ENCODE data around the gene ZNF366.

The ZNF366 gene

DNA sequence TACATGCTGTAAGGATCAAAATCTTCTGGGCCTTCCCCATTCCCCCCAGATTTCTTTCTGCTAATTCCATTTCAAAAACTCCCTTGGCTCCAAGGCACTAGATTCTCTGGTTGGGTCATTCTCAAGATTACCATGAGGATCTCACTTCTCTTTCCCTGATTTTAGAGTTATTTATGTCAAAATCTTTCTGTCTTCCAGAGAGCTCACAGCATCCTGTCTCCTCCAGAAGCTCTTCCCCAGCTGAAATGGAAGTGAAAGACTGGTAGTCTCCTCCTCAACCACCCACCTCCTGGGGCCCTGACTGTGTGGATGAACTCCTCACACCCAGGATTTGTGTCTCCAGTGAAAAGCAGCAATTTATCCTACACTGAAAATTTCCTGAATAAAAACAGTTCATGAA is 11.9 kb upstream of the ZNF366 start:
- no peak for DNase-seq

GRCh38 chr5:72518001-72518683 is 10.9 kb upstream of the ZNF366 start:
- no peak for DNase-seq

DNA sequence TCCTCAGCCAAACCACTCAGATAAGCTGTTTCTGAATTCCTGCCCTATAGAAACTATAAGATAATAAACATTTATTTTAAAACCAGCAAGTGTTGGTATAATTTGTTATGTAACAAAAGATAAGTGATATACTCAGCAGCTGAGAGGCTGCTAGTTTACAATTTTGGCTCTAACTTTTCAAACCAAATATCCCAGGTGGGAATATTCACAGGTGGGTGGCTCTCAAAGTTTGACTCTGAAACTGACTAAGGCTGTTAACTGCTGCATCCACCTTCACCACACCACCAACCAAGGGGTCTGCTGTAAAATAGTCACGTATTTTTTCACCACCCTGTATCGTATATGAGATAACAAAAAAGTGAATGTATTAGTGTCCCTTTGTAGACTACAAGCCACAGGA is 9.7 kb upstream of the ZNF366 start:
- no peak for DNase-seq

DNA sequence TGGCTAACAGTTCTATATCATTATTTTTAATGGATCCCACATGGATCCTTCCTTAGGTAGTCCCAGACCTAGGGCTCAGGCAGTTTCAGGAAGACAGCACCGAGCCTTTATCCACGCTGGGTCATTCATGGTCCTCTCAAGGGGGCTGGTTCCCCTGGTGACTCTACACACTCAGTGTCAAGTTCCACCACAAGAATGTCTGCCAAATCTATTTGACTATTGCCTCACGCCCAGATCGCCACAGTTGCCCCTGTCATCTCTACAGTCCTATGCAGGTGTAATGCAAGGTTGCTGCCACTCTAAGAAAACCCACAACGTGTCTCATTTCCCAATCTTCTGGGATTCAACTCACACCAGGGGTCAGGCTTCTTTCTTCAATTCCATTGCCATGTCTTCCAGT is 8.0 kb upstream of the ZNF366 start:
- DNase-seq = no peak

GRCh38 chr5:72512593-72512860 is 5.3 kb upstream of the ZNF366 start:
- no peak for DNase-seq

GRCh38 chr5:72511774-72512592 is 4.8 kb upstream of the ZNF366 start:
- DNase-seq = no peak

- no peak for DNase-seq
These were observed 4.2 kb upstream of the ZNF366 start for GRCh38 chr5:72511366-72511765.

DNA sequence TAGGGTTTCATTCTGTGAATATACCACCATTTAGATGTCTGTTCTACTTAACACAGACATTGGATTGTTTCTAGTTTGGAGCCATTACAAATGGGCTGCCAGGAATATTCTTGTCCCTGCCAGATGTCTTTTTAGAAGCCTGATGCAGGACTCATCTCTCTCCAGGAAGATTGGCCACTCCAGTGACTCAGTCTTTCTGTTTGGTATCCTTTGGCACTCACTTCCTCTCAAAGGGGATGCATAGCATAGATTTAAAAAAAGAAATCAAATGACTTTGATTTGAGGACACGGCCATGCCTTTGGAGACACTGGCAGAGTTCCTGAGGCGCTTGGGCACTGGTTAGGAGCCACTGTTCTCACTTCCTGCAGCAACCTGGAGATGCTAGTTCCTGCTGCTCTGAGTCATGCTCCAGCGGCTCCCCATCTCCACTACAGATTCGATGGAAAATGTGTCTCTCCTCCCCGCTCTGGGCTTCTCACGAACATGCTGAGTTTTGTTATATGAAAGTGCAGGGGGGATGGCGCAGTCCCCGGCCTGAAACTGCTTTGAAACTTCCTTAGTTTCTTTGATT is 3.5 kb upstream of the ZNF366 start:
- DNase-seq = no peak

DNA sequence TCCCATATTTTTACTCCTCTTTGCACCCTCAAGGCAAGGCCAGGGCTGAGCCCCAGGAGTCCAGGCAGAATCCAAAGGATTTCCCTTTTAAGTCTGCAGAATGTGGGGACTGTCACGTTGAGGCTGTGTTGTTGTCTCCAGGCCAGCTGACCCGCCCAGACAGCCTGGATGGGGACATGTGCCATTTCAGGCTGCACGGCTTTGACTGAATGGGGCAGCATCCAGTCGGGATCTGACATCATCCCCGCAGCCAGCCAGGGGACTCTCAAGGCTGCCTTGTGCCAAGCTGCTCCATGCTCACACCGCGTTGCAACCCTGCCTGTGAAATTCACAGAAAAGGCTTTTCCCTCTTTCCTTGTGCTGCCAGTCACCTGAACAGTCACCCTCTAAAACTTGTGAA is 2.2 kb upstream of the ZNF366 start:
- no peak for DNase-seq

DNA sequence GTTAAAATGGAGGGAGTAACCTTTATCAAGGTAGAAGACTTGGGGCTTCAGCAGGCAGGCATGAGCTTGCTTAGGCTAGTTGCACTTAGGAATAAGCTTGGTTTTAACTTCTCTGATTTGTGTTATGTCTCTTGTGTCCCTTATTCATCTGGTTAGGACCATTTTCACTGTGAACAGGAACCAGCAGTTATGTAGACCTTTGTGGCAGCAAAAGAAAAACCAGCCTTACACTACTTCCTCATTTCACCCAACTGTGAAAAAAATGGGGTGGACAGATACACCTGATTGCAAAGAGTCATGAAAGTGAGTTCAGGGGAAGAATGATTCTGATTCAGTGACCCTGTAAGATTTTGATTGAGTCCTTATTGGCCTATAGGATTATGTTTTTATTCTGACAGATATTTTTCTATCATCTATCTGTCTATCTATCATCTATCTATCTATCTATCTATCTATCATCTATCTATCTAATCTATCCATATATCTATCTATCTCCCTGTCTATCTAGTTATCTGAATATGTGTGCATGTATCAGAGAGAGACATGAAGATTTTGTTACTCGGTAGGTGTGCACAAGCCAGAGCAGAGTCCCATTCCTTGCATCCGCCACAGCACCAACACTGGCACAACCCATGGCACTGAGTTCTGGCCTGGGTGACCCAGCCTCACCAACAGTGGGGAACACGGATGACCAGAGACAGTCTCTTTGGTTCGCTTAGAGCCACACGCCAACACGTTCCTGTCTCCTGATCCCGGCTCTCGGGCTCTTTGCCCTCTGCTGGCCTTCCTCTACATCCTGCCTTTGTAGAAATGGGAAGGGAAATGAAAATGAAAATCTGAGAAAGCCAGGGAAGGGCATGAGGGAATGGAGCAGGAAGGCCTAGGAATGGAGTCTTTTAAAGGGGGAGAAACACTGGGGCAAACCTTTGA is 1.3 kb upstream of the ZNF366 start:
- DNase-seq = no peak

DNA sequence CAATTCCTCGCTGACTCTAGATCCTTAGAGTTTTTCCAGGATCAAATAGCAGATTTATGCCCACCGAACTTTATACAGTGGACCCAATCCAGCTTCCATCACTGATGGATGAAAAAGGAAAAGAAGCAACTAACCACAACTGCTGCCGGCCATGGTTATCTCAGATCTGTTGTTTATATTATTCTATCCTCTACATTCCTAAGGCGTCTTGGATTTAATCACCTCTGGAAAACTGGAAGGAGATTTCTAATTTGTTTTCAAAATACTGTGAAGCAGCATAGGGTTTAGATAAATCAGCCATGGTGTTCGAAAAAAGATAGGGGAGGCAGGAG is 663 bp upstream of the ZNF366 start:
- no peak for DNase-seq

GRCh38 chr5:72506158-72506549 is 1.1 kb downstream of the ZNF366 start:
- no peak for DNase-seq

DNA sequence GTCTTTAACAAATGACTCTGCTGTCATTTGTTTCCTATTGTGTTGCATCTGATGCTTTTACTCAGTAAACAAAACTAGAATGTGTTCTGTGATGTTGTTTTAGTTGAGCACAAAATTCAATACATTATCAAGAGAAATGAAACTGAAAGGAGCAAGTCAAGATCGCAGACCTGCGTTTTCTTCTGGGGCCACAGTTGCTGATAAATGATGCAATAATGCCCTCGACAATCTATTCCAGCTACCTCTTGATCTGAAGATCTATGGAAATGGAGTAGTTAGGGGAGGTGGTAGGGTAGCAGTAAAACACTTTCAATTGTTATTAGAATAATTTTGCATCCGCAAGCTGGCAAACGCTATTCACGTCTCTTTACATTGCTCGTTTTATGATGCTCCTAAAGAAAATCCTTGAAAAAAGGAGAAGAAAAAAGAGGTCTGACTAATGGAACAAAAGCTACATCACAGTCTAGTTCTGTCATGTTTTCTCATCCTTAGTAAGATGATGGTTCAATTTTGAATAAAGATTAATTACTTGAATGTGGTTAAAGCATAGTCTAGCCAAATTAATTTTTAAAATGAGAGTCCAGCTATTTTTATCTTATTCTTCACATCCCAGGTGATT is 1.6 kb downstream of the ZNF366 start:
- DNase-seq = no peak

- DNase-seq = no peak
These were observed 2.2 kb downstream of the ZNF366 start for GRCh38 chr5:72505016-72505415.

- no peak for DNase-seq
These were observed 3.2 kb downstream of the ZNF366 start for GRCh38 chr5:72503888-72504491.

- no peak for DNase-seq
These were observed 5.7 kb downstream of the ZNF366 start for GRCh38 chr5:72501488-72501887.

DNA sequence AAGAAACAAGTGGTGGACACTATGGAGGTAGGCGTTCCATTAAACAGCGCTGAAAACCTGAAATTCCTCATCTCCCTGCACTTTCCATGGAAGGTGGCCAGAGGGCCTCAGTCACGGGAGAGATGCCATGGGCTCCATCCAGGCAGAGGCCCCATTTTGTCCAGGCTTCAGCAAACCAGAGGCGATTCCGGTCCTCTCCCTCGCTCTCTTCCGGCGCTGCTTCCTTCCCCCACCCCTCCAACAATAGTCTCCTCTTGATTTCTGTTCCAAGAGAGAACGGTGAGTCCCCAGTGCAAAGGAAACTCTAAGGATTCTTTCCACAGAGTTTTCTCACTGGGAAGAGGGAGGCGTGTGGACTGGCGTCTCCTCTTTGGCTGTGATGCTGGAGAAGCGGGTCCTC is 7.5 kb downstream of the ZNF366 start:
- DNase-seq = no peak

- no peak for DNase-seq
These were observed 8.1 kb downstream of the ZNF366 start for GRCh38 chr5:72499090-72499489.

GRCh38 chr5:72498284-72498683 is 8.9 kb downstream of the ZNF366 start:
- DNase-seq = no peak

DNA sequence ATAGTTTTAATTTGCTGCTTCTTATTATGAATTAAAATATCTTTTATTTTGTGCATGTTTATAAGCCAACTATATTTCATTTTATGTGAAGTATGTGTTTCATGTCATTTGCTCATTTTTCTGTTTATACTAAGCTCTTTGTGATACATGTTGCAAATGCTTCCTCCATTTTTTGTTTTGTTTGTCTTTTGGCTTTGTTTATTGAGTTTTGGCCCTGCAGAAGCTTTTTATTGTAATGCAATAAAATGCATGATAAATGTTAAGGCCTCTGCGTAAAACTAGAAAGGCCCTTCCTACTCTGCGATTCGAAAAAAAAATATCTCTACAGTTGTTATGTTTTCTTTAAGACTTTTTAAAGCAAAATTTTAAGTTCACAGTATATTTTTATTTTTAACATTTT is 9.4 kb downstream of the ZNF366 start:
- DNase-seq = no peak

DNA sequence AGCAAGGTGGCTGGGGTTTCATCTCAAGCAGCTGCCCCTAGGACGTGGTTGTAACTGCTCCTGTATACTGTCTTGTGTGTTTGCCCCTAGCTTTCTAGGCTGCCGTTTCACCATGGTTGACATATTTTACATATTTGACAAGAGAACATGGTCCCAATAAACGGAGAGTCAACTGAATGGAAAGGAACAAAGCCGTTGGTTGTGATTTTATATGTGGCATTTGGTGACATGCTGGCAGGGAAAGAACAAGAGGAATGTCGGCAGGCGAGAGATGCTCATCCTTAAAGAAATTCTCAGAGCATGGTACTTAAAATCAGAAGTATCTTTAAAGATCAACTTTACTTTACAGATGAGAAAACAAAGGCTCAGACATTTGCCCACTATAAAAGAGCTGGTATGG is 11.8 kb downstream of the ZNF366 start:
- DNase-seq = no peak

DNA sequence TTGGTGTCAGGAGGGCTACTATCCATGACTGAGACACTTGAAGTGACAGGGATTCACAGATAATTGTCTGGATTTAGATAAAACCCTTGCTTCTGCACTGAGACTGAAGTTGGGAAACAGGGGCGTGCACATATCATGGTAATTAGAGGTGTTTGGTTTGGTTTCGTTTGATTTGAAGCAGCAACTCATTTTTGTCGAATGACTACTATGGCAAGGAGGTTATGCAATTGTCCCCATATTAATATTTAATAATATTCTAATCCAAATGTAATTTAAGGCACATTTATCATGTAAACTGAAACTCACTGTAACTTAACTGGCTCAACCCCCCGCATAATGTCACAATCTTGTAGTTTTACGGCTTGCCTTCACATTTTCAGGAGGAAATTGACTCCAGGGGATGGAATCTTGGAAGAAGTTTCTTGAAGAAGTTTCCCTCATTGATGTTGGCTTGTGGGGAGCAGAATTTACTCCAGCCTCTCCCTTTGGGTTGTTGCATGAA is 12.5 kb downstream of the ZNF366 start:
- no peak for DNase-seq

DNA sequence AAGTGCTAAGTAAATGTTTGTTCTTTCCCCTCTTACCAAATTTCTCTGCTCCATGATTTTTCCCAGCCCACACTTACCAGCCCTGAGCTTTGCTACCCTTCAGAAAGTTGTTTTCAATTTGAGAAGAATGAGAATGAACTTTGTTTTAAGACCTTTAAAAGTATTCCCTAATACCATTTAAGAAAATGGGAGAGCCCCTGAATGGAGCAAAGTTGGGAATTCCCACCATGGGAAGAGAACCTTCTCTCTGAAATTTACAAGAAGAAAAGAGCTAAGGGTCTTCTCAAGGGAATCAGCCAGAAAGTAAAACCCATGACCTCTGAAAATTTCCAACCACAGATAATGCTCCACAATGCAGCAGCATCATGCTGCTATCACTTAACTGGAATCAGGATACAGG is 17.7 kb downstream of the ZNF366 start:
- DNase-seq = no peak
